ENCODE results near the gene KCNQ1OT1.

KCNQ1OT1 gene

GRCh38 chr11:2567026-2567671, 132.6 kb downstream of the KCNQ1OT1 start:
- no peak for DNase-seq

GRCh38 chr11:2566223-2567025, 133.4 kb downstream of the KCNQ1OT1 start:
- DNase-seq = no peak

- DNase-seq = no peak
Observed at GRCh38 chr11:2565447-2566222, 134.2 kb downstream of the KCNQ1OT1 start.

GRCh38 chr11:2564588-2565425, 135.0 kb downstream of the KCNQ1OT1 start:
- DNase-seq = no peak

GRCh38 chr11:2564008-2564530, 135.7 kb downstream of the KCNQ1OT1 start:
- no peak for DNase-seq

- DNase-seq = no peak
Observed at GRCh38 chr11:2563213-2564007, 136.4 kb downstream of the KCNQ1OT1 start.

- DNase-seq = no peak
Observed at GRCh38 chr11:2562890-2563212, 136.9 kb downstream of the KCNQ1OT1 start.

GRCh38 chr11:2561696-2562581, 137.9 kb downstream of the KCNQ1OT1 start:
- no peak for DNase-seq

GRCh38 chr11:2559527-2560311, 140.1 kb downstream of the KCNQ1OT1 start:
- no peak for DNase-seq

GRCh38 chr11:2558861-2559526, 140.8 kb downstream of the KCNQ1OT1 start:
- DNase-seq = no peak

GRCh38 chr11:2558397-2558796, 141.4 kb downstream of the KCNQ1OT1 start:
- DNase-seq = no peak

Data from NCI-H226 (cell line).